Nephron (organoid): ENCODE results near the gene PDZK1IP1.

Experiments
- H3K27ac Mint-ChIP-seq, 3 experiments: 2 replicates each; pipeline ENCODE4 v1.8.0; 2020; ENCODE audit warnings: mixed read lengths in 3 of 3, mild to moderate bottlenecking in 2 of 3, moderate library complexity in 1 of 3
- H3K27me3 Mint-ChIP-seq: 2 replicates; pipeline ENCODE4 v1.8.0; 2021; ENCODE audit warnings: low read depth, mild to moderate bottlenecking, moderate library complexity, mixed read lengths
- H3K36me3 Mint-ChIP-seq: 2 replicates; pipeline ENCODE4 v1.8.0; 2020; ENCODE audit warnings: low read depth, mixed read lengths
- H3K4me1 Mint-ChIP-seq: 2 replicates; pipeline ENCODE4 v1.8.0; 2020; ENCODE audit warnings: mixed read lengths
- H3K4me3 Mint-ChIP-seq, 3 experiments: 2 replicates each; pipeline ENCODE4 v1.8.0; 2020; ENCODE audit warnings: mild to moderate bottlenecking in 3 of 3, mixed read lengths in 3 of 3, moderate library complexity in 2 of 3
- H3K9me3 Mint-ChIP-seq: 2 replicates; pipeline ENCODE4 v1.8.0; 2020; ENCODE audit warnings: mixed read lengths
- TF ChIP-seq, protein P1 (sequence below), 3 experiments: fragments of 200-600 bp; sonication (generic); IDR thresholded peaks; one replicate each; pipeline ENCODE4 v1.5.0; 2021; ENCODE audit warnings: antibody characterized with exemption in 3 of 3; ENCODE audit not compliant: unreplicated experiment in 3 of 3

PDZK1IP1 gene

DNA sequence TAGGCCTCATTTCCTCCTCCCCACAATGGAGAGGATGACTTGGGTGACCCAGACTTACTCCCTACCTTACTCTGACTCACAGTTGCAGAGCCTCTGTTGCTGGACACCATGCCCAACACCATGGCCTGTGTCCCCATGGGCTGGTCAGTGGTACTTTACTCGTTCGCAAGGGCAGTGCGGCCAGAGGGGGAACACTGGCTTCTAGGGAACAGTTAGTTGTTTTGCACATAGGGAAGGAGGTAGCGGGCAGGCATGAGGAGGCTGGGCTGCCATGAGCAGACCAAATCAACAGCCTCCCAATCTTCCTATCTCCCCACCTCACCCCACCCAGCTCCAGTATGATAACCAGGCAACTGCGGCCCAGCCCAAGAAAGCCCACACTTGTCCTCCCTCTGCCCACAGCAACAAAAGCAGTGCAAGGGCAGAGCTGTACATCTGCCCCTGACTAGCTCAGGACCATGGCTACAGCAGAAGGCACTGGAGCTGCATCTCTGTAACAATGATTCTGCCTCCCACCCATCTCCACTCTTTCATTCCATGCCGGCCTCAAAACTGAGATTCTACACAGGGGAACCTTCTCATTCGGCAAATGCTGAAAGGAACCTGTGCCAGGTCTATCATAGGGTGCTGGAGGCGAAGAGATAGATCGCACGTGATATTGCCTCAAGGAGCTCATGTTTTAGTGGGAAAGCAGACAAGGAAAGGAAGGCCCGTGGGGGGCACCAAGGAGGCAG, 23.6 kb upstream of the PDZK1IP1 start:
- Mint-ChIP-seq H3K9me3 (no peaks in the 10 kb centered on the region), H3K27ac (no peak overlapping the region), H3K4me1 (no peaks in the 10 kb centered on the region), H3K4me3 (no peak overlapping the region), H3K27me3 (peaks cover 36% of the 10 kb centered on the region), H3K36me3 (no peaks in the 10 kb centered on the region)
- TF ChIP-seq, protein P1, sequence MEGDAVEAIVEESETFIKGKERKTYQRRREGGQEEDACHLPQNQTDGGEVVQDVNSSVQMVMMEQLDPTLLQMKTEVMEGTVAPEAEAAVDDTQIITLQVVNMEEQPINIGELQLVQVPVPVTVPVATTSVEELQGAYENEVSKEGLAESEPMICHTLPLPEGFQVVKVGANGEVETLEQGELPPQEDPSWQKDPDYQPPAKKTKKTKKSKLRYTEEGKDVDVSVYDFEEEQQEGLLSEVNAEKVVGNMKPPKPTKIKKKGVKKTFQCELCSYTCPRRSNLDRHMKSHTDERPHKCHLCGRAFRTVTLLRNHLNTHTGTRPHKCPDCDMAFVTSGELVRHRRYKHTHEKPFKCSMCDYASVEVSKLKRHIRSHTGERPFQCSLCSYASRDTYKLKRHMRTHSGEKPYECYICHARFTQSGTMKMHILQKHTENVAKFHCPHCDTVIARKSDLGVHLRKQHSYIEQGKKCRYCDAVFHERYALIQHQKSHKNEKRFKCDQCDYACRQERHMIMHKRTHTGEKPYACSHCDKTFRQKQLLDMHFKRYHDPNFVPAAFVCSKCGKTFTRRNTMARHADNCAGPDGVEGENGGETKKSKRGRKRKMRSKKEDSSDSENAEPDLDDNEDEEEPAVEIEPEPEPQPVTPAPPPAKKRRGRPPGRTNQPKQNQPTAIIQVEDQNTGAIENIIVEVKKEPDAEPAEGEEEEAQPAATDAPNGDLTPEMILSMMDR (IDR thresholded peaks at IDR 0.05; ENCODE audit: unreplicated experiment in 3 of 3): no peak

DNA sequence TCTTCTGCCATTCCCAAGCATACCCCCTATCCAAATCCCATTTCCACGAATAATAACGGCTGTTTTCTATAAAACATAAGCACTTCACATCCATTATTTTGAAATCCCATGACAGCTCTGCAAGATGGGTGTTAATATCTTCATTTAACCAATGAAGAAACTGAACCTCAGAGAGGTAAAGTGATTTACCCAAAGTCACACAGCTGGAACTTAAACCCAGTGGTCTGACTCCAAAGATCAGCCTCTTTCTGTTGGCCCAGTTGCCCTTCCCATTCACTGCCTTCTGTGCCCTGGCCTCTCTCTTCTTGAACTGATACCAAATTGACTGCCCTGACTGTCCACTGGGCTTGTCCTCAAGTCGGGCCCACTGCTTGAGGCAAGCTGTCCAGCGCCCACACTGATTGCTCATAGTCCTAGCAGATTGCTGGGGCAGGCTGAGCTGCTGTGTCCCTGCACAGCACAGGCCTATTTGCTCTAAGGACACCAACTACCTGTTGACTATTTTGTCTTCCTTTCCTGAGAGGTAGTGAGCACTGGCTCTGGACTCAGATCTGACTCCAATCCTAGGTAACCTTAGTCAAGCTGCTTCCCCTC, 22.9 kb upstream of the PDZK1IP1 start:
- H3K4me3 Mint-ChIP-seq: no peak overlapping the region
- no peak overlapping the region for H3K27ac Mint-ChIP-seq
- no peaks in the 10 kb centered on the region for H3K36me3 Mint-ChIP-seq
- H3K4me1 Mint-ChIP-seq: no peaks in the 10 kb centered on the region
- TF ChIP-seq, protein P1 (IDR thresholded peaks at IDR 0.05; ENCODE audit: unreplicated experiment in 3 of 3): no peak
- H3K9me3 Mint-ChIP-seq: no peaks in the 10 kb centered on the region
- H3K27me3 Mint-ChIP-seq: peaks cover 36% of the 10 kb centered on the region

DNA sequence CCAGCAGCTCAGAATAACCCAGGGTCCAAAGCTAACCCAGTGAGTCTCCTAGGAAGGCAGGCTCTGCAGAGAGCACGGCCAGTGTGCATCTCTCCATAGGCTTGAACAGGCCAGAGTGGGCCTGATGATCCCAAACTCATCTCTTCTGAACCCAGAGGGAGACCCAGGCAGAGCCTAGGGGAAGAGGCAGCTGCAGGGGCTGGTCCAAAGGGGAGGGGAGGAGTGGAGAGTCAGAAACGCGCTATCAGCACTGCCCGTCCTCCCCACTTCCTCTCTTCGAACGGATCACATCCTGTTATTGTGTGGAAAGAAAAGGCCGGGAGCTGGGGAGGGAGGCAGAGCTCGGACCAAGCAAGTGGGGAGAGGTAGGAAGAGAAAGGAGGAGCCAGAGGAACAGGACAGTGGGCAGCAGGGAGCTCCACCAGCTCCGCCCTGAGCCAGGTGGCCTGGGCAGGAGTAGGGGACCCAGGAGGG, 22.0 kb upstream of the PDZK1IP1 start:
- peaks cover 35% of the 10 kb centered on the region for H3K27me3 Mint-ChIP-seq
- no peaks in the 10 kb centered on the region for H3K9me3 Mint-ChIP-seq
- TF ChIP-seq, protein P1 (IDR thresholded peaks at IDR 0.05; ENCODE audit: unreplicated experiment in 3 of 3): no peak
- H3K36me3 Mint-ChIP-seq: no peaks in the 10 kb centered on the region
- H3K4me1 Mint-ChIP-seq: no peaks in the 10 kb centered on the region
- no peak overlapping the region for H3K4me3 Mint-ChIP-seq
- no peak overlapping the region for H3K27ac Mint-ChIP-seq

DNA sequence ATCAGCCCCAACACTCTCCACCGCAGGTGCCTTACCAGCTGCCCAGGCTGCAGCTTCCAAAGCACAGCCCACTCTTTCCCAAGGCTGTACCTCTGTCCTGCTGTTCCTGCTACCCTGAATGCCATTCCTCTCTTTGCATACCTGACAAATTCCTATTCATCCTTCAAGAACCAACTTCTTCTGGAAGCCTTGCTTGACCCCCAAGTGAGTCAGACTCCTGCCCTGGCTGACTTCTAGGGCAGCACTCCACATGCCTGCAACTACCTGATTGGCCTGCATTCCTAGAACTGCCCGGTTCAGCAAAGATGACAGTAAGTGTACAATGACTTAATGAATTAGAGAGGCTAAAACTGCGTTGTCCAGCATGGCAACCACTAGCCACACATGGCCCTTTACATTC, 20.8 kb upstream of the PDZK1IP1 start:
- peaks cover 44% of the 10 kb centered on the region for H3K27me3 Mint-ChIP-seq
- no peaks in the 10 kb centered on the region for H3K9me3 Mint-ChIP-seq
- H3K4me3 Mint-ChIP-seq: no peak overlapping the region
- H3K36me3 Mint-ChIP-seq: no peaks in the 10 kb centered on the region
- H3K27ac Mint-ChIP-seq: no peak overlapping the region
- TF ChIP-seq, protein P1 (IDR thresholded peaks at IDR 0.05; ENCODE audit: unreplicated experiment in 3 of 3): no peak
- H3K4me1 Mint-ChIP-seq: no peaks in the 10 kb centered on the region

GRCh38 chr1:47209725-47210325, 20.0 kb upstream of the PDZK1IP1 start:
- Mint-ChIP-seq H3K27me3 (peaks cover 49% of the 10 kb centered on the region), H3K4me3 (no peak overlapping the region), H3K36me3 (no peaks in the 10 kb centered on the region), H3K27ac (no peak overlapping the region), H3K4me1 (no peaks in the 10 kb centered on the region), H3K9me3 (no peaks in the 10 kb centered on the region)
- TF ChIP-seq, protein P1 (IDR thresholded peaks at IDR 0.05; ENCODE audit: unreplicated experiment in 3 of 3): no peak
